ENCODE results near the gene MNS1. TPM values are rescaled to one million over a fixed set of nuclear protein-coding genes. Genes with fewer than 3 reads are reported as not detected.

The MNS1 gene
- polyA plus RNA-seq, 1 experiment = 1.9 TPM

- no peak for TF ChIP-seq CTCF (IDR thresholded peaks at IDR 0.05; ENCODE audit: low read depth, low read length)
These were observed 19.4 kb upstream of the MNS1 start for GRCh38 chr15:56484287-56484686.

GRCh38 chr15:56475351-56475750 is 10.4 kb upstream of the MNS1 start:
- Histone ChIP-seq H3K4me3 (ENCODE audit: low read depth, low read length) (no peak overlapping the region), H3K9me3 (ENCODE audit: control insufficient read depth, insufficient read depth, low read length) (no peaks in the 10 kb centered on the region; the same call in 1 of the 2 replicates), H3K27ac (ENCODE audit: low read depth, low read length) (no peak overlapping the region), H3K27me3 (ENCODE audit: control insufficient read depth, insufficient read depth, low read length) (peaks cover 4% of the 10 kb centered on the region)
- POLR2A ChIA-PET = no interaction called here
- DNase-seq (ENCODE audit: low read depth, low spot score) = no peak
- TF ChIP-seq CTCF (IDR thresholded peaks at IDR 0.05; ENCODE audit: low read depth, low read length) = no peak
- CTCF ChIA-PET = interaction anchor here (2.0 kb wide), 1 partner anchor 16 kb away, joined by 7 read pairs; no protein-coding TSS in a partner anchor

More at GRCh38 chr15:56484287-56484686, 19.4 kb upstream of the MNS1 start:
- CTCF ChIA-PET = no interaction called here
- POLR2A ChIA-PET = no interaction called here
- H3K27me3 ChIP-seq (ENCODE audit: control insufficient read depth, insufficient read depth, low read length) = peaks cover 3% of the 10 kb centered on the region
- no peak overlapping the region for H3K4me3 ChIP-seq (ENCODE audit: low read depth, low read length)
- no peak for DNase-seq (ENCODE audit: low read depth, low spot score)
- H3K9me3 ChIP-seq (ENCODE audit: control insufficient read depth, insufficient read depth, low read length) = no peaks in the 10 kb centered on the region; the same call in 1 of the 2 replicates
- H3K27ac ChIP-seq (ENCODE audit: low read depth, low read length) = no peak overlapping the region

- POLR2A ChIA-PET = no interaction called here
- CTCF ChIA-PET = no interaction called here
- no peak for TF ChIP-seq CTCF (IDR thresholded peaks at IDR 0.05; ENCODE audit: low read depth, low read length)
- Histone ChIP-seq H3K27ac (ENCODE audit: low read depth, low read length) (no peak overlapping the region), H3K4me3 (ENCODE audit: low read depth, low read length) (no peak overlapping the region), H3K27me3 (ENCODE audit: control insufficient read depth, insufficient read depth, low read length) (peaks cover 2% of the 10 kb centered on the region), H3K9me3 (ENCODE audit: control insufficient read depth, insufficient read depth, low read length) (no peaks in the 10 kb centered on the region)
- DNase-seq (ENCODE audit: low read depth, low spot score) = no peak
These were observed 8.1 kb upstream of the MNS1 start for GRCh38 chr15:56473017-56473416.

- H3K27ac ChIP-seq (ENCODE audit: low read depth, low read length) = no peak overlapping the region
- no peak overlapping the region for H3K4me3 ChIP-seq (ENCODE audit: low read depth, low read length)
- ChIA-PET CTCF (no interaction called here), POLR2A (no interaction called here)
- no peak for DNase-seq (ENCODE audit: low read depth, low spot score)
- peaks cover 2% of the 10 kb centered on the region for H3K27me3 ChIP-seq (ENCODE audit: control insufficient read depth, insufficient read depth, low read length)
- no peak for TF ChIP-seq CTCF (IDR thresholded peaks at IDR 0.05; ENCODE audit: low read depth, low read length)
- H3K9me3 ChIP-seq (ENCODE audit: control insufficient read depth, insufficient read depth, low read length) = no peaks in the 10 kb centered on the region
These were observed 7.3 kb upstream of the MNS1 start for GRCh38 chr15:56472278-56472677.

GRCh38 chr15:56471440-56472069 is 6.6 kb upstream of the MNS1 start:
- no peak overlapping the region for H3K4me3 ChIP-seq (ENCODE audit: low read depth, low read length)
- POLR2A ChIA-PET = no interaction called here
- TF ChIP-seq CTCF (IDR thresholded peaks at IDR 0.05; ENCODE audit: low read depth, low read length) = no peak
- peaks cover 2% of the 10 kb centered on the region for H3K27me3 ChIP-seq (ENCODE audit: control insufficient read depth, insufficient read depth, low read length)
- no peak overlapping the region for H3K27ac ChIP-seq (ENCODE audit: low read depth, low read length)
- no peak for DNase-seq (ENCODE audit: low read depth, low spot score)
- CTCF ChIA-PET = no interaction called here
- H3K9me3 ChIP-seq (ENCODE audit: control insufficient read depth, insufficient read depth, low read length) = no peaks in the 10 kb centered on the region
